ENCODE measurements around the gene CDC42EP2. TPM values are rescaled to one million over a fixed set of nuclear protein-coding genes. Genes with fewer than 3 reads are reported as not detected.

The CDC42EP2 gene
- polyA plus RNA-seq, result 3.6 to 18.7 TPM (median 6.1 TPM) in 3 replicates
- polyA plus RNA-seq (2011; ENCODE audit: low read depth), result 0.82 TPM
- polyA plus RNA-seq (2011; cell fraction: cytosol; rRNA removed), result 7.1 and 12.7 TPM in 2 replicates
- 15.7 and 19.5 TPM in 2 replicates for polyA plus RNA-seq (2011; cell fraction: nucleus; rRNA removed)
- polyA plus RNA-seq (2012; ENCODE audit: low replicate concordance), result 5.8 and 21.7 TPM in 2 replicates
- polyA minus RNA-seq, result 9.7 to 64.5 TPM (median 12.2 TPM) in 3 replicates
- 20.1 TPM for polyA minus RNA-seq (2011; cell fraction: cytosol; rRNA and poly(A)+ RNA removed)
- 16.4 and 16.9 TPM in 2 replicates for polyA minus RNA-seq (2011; cell fraction: nucleus; rRNA and poly(A)+ RNA removed)

GRCh38 chr11:65314501-65315203 is at the start of gene CDC42EP2:
Gene CDC42EP2 (plus strand): TSS chr11:65314866. CDS start chr11:65320899, 6,033 bp downstream.
- DNase-seq (ENCODE audit: low read depth, low spot score), result no peak
- TF ChIP-seq EZH2 (IDR thresholded peaks at IDR 0.05; ENCODE audit: low read length), result no peak
- TF ChIP-seq CTCF (optimal IDR thresholded peaks at IDR 0.05 in 1 of 3, IDR thresholded peaks at IDR 0.05 in 1 of 3, conservative IDR thresholded peaks at IDR 0.05 in 1 of 3; ENCODE audit: extremely low read depth in 1 of 3, insufficient read depth in 2 of 3, low read length in 3 of 3), result no peak
- Histone ChIP-seq H3K4me2 (ENCODE audit: control insufficient read depth, extremely low read depth, insufficient read depth, low read depth, low read length) (peak within 1 kb of the TSS; percentile 97), H3K79me2 (ENCODE audit: control insufficient read depth, insufficient read depth, low read length) (peaks cover 45% of the 10 kb centered on the region), H4K20me1 (ENCODE audit: control insufficient read depth, extremely low read depth, insufficient read depth, low read length) (peaks cover 4% of the 10 kb centered on the region), H3K4me1 (ENCODE audit: control insufficient read depth, extremely low read depth, insufficient read depth, low read length) (peaks cover 25% of the 10 kb centered on the region), H3K9ac (ENCODE audit: control insufficient read depth, extremely low read depth, insufficient read depth, low read length) (peak within 1 kb of the TSS; percentile 85), H3K4me3 (ENCODE audit: control insufficient read depth in 2 of 3, extremely low read depth in 1 of 3, insufficient read depth in 2 of 3, low read depth in 1 of 3, low read length in 3 of 3) (peak within 1 kb of the TSS; percentile 91 to 97 (median 94)), H3K9me1 (ENCODE audit: control insufficient read depth, extremely low read depth, insufficient read depth, low read length) (no peaks in the 10 kb centered on the region), H3K36me3 (ENCODE audit: control insufficient read depth in 2 of 2, extremely low read depth in 1 of 2, insufficient read depth in 2 of 2, low read length in 2 of 2) (no peaks in the 10 kb centered on the region), H2AFZ (ENCODE audit: control insufficient read depth, low read length) (peak within 1 kb of the TSS; percentile 70), H3K27me3 (ENCODE audit: control insufficient read depth, extremely low read depth, insufficient read depth, low read length) (no peaks in the 10 kb centered on the region), H3K9me3 (ENCODE audit: control insufficient read depth, low read depth, low read length) (no peaks in the 10 kb centered on the region), H3K27ac (ENCODE audit: control insufficient read depth, insufficient read depth, low read length) (peak within 1 kb of the TSS; percentile 78)
- FAIRE-seq, result no peak
- dilution Hi-C loops (cut with MboI; ENCODE audit: extremely low pct_ligation_motif_present, low sequenced_read_pairs), result no loop called here

GRCh38 chr11:65266210-65266609 is 48.5 kb upstream of the CDC42EP2 start:
- DNase-seq (ENCODE audit: low read depth, low spot score), result no peak
- Histone ChIP-seq H3K79me2 (ENCODE audit: control insufficient read depth, insufficient read depth, low read length) (peaks cover 22% of the 10 kb centered on the region), H3K27me3 (ENCODE audit: control insufficient read depth, extremely low read depth, insufficient read depth, low read length) (no peaks in the 10 kb centered on the region), H3K9me3 (ENCODE audit: control insufficient read depth, low read depth, low read length) (no peaks in the 10 kb centered on the region), H3K9ac (ENCODE audit: control insufficient read depth, extremely low read depth, insufficient read depth, low read length) (no peak overlapping the region), H3K4me2 (ENCODE audit: control insufficient read depth, extremely low read depth, insufficient read depth, low read depth, low read length) (no peak overlapping the region), H2AFZ (ENCODE audit: control insufficient read depth, low read length) (no peak overlapping the region), H3K27ac (ENCODE audit: control insufficient read depth, insufficient read depth, low read length) (no peak overlapping the region), H3K36me3 (ENCODE audit: control insufficient read depth in 2 of 2, extremely low read depth in 1 of 2, insufficient read depth in 2 of 2, low read length in 2 of 2) (peaks cover 2 to 5% of the 10 kb centered on the region in 2 experiments), H3K4me1 (ENCODE audit: control insufficient read depth, extremely low read depth, insufficient read depth, low read length) (peaks cover 8% of the 10 kb centered on the region), H3K9me1 (ENCODE audit: control insufficient read depth, extremely low read depth, insufficient read depth, low read length) (no peaks in the 10 kb centered on the region), H3K4me3 (ENCODE audit: control insufficient read depth in 2 of 3, extremely low read depth in 1 of 3, insufficient read depth in 2 of 3, low read depth in 1 of 3, low read length in 3 of 3) (no peak overlapping the region), H4K20me1 (ENCODE audit: control insufficient read depth, extremely low read depth, insufficient read depth, low read length) (no peaks in the 10 kb centered on the region)
- TF ChIP-seq CTCF (optimal IDR thresholded peaks at IDR 0.05 in 1 of 3, IDR thresholded peaks at IDR 0.05 in 1 of 3, conservative IDR thresholded peaks at IDR 0.05 in 1 of 3; ENCODE audit: extremely low read depth in 1 of 3, insufficient read depth in 2 of 3, low read length in 3 of 3), result peak in 2 of 3 experiments; percentile 1 to 39
- TF ChIP-seq EZH2 (IDR thresholded peaks at IDR 0.05; ENCODE audit: low read length), result no peak
- no peak for FAIRE-seq
- dilution Hi-C loops (cut with MboI; ENCODE audit: extremely low pct_ligation_motif_present, low sequenced_read_pairs), result no loop called here

Data from keratinocyte (primary cell).